ENCODE measurements around the gene MLEC. TPM values are rescaled to one million over a fixed set of nuclear protein-coding genes. Genes with fewer than 3 reads are reported as not detected.

Gene MLEC
- total and polyA plus RNA-seq, 2 of the 13 experiments (the other 11 are each of a cell fraction or from before 2014, with no cell fraction given): 49.8 to 156 TPM

- TF ChIP-seq PATZ1 (CRISPR knock-in tag; IDR thresholded peaks at IDR 0.05) (no peak), PLSCR1 (CRISPR knock-in tag; IDR thresholded peaks at IDR 0.05; ENCODE audit: borderline replicate concordance) (no peak), KDM4B (CRISPR knock-in tag; IDR thresholded peaks at IDR 0.05) (peak; percentile 28; the same call in 1 of the 2 replicates), GZF1 (CRISPR knock-in tag; IDR thresholded peaks at IDR 0.05) (no peak), WIZ (CRISPR knock-in tag; IDR thresholded peaks at IDR 0.05) (no peak), HOXD1 (CRISPR knock-in tag; IDR thresholded peaks at IDR 0.05) (peak; percentile 61), YY1 (IDR thresholded peaks at IDR 0.05; ENCODE audit: insufficient read depth, insufficient replicate concordance, low read depth, low read length) (peak; percentile 74), PCBP2 (optimal IDR thresholded peaks at IDR 0.05; ENCODE audit: low read depth, low read length, poor library complexity, severe bottlenecking) (no peak), ZNF703 (CRISPR knock-in tag; IDR thresholded peaks at IDR 0.05; ENCODE audit: borderline replicate concordance) (no peak; the same call in 1 of the 2 replicates), TARDBP (CRISPR knock-in tag; IDR thresholded peaks at IDR 0.05) (peak; percentile 95), ZNF205 (CRISPR knock-in tag; IDR thresholded peaks at IDR 0.05) (0 out of 2 replicates have a peak, but pooled peaks have one; percentile 72), RFXANK (CRISPR knock-in tag; IDR thresholded peaks at IDR 0.05) (no peak), CEBPG (CRISPR knock-in tag; IDR thresholded peaks at IDR 0.05) (no peak), ZNF256 (CRISPR knock-in tag; conservative IDR thresholded peaks at IDR 0.05) (no peak), ATM (IDR thresholded peaks at IDR 0.05; ENCODE audit: borderline replicate concordance) (no peak), TAF1 (CRISPR knock-in tag; IDR thresholded peaks at IDR 0.05) (peak; percentile 80), ZNF572 (CRISPR knock-in tag; IDR thresholded peaks at IDR 0.05) (no peak), ZFP36L2 (CRISPR knock-in tag; IDR thresholded peaks at IDR 0.05) (no peak), HBP1 (CRISPR knock-in tag; IDR thresholded peaks at IDR 0.05; ENCODE audit: low read depth) (no peak), NFATC3 (CRISPR knock-in tag; IDR thresholded peaks at IDR 0.05) (no peak), SP4 (CRISPR knock-in tag; IDR thresholded peaks at IDR 0.05) (peak; percentile 92)
- TF ChIP-seq, protein P1, sequence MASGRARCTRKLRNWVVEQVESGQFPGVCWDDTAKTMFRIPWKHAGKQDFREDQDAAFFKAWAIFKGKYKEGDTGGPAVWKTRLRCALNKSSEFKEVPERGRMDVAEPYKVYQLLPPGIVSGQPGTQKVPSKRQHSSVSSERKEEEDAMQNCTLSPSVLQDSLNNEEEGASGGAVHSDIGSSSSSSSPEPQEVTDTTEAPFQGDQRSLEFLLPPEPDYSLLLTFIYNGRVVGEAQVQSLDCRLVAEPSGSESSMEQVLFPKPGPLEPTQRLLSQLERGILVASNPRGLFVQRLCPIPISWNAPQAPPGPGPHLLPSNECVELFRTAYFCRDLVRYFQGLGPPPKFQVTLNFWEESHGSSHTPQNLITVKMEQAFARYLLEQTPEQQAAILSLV (CRISPR knock-in tag; IDR thresholded peaks at IDR 0.05; ENCODE audit: borderline replicate concordance): no peak
- TF ChIP-seq, protein P2, sequence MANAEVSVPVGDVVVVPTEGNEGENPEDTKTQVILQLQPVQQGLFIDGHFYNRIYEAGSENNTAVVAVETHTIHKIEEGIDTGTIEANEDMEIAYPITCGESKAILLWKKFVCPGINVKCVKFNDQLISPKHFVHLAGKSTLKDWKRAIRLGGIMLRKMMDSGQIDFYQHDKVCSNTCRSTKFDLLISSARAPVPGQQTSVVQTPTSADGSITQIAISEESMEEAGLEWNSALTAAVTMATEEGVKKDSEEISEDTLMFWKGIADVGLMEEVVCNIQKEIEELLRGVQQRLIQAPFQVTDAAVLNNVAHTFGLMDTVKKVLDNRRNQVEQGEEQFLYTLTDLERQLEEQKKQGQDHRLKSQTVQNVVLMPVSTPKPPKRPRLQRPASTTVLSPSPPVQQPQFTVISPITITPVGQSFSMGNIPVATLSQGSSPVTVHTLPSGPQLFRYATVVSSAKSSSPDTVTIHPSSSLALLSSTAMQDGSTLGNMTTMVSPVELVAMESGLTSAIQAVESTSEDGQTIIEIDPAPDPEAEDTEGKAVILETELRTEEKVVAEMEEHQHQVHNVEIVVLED (CRISPR knock-in tag; IDR thresholded peaks at IDR 0.05; ENCODE audit: borderline replicate concordance): peak; percentile 72; the same call in 1 of the 2 replicates
Measured at GRCh38 chr12:120686690-120687577, at the start of gene MLEC (continued).
